HG02970 (cell line): ENCODE data around the gene NBEAL2.

ENCODE experiments used
- ATAC-seq: cut with Tn5 transposase; IDR thresholded peaks from one replicate; pipeline ENCODE4 v1.9.1; 2021; ENCODE audit warnings: mild to moderate bottlenecking, moderate library complexity, moderate number of reproducible peaks; ENCODE audit not compliant: unreplicated experiment, low FRiP score

Gene NBEAL2

DNA sequence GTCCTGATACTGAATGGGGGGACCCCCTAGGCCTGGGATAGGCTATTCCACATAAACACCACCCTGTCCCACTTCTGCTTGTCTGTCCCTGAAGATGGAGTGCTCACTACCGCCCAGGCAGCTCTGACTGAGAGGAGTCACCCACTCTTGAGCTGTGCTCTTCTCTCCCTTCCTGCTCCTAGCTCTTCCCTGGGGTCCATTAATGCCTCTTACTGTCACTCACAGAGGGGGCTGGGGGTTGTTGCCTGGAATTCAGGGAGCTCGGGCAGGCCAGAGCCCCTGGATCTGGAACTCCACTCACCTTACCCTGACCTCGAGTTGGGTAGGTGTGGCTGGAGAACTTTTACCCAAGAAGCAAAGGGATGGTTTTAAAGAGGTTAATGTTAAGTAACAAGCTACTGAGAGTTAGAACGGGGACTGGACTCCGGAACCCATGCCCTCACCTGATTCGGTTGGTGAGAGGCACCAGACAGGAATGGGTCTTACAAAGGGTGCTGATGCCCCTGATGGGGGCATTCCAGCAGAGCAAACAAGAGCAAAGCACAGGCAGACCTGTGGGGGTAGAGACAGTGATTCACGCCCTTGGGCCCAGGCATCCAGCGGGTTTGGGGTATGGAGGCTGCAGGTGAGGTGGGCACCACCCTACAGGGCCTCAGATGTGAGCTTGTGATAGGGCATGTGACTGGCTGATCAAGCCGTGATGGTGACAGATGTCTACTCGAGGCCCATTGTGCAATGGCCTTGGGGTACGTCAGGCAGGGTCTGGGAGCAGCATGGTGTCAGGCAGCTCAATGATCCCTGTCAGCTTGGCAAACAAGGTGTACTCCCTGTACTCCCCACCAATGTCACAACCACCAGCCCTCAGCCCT, 5.4 kb downstream of the NBEAL2 start:
- ATAC-seq, result no peak

DNA sequence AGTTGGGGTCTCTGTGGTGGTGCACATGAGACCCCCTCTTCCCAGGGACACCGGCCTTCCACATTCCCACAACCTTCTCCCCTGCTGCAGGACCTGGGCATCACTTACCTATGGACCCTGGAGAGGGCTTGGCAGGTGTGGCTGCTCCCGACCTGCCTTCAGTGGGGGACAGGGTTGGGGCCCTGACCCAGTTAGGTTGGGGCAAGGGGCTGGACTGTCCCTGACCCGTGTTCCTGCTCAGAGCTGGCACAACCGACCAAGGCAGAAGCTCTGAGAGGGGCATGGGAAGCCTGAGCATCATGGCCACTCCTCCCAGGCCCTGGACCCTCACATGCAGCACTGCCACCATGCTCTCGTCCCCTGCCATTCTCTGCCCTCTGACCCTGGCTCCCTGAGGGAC, 6.1 kb downstream of the NBEAL2 start:
- no peak for ATAC-seq

GRCh38 chr3:46986055-46986730, 6.7 kb downstream of the NBEAL2 start:
- ATAC-seq, result no peak

- ATAC-seq, result no peak
Observed at GRCh38 chr3:46986782-46987310, 7.4 kb downstream of the NBEAL2 start.

DNA sequence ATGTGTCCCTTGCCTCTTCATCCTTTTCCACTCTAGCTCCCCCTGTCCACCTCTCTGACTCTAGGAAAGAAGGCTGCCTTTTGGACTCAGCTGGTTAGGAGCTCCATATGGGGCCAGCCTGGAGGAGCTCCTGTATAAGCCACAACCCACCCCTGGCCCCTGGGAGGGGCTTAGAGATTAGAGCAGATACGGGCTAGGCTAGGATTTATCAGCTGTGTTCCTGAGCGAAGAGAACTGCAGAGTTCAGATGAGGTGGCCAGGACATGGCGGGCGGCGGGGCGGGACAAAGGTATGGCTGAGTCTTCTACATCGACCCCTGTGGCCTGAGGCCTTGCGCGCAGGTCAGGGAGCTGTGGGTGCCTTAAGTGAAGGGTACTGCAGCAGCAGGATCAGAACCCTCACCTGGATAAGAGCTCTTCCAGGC, 7.9 kb downstream of the NBEAL2 start:
- ATAC-seq, result no peak

DNA sequence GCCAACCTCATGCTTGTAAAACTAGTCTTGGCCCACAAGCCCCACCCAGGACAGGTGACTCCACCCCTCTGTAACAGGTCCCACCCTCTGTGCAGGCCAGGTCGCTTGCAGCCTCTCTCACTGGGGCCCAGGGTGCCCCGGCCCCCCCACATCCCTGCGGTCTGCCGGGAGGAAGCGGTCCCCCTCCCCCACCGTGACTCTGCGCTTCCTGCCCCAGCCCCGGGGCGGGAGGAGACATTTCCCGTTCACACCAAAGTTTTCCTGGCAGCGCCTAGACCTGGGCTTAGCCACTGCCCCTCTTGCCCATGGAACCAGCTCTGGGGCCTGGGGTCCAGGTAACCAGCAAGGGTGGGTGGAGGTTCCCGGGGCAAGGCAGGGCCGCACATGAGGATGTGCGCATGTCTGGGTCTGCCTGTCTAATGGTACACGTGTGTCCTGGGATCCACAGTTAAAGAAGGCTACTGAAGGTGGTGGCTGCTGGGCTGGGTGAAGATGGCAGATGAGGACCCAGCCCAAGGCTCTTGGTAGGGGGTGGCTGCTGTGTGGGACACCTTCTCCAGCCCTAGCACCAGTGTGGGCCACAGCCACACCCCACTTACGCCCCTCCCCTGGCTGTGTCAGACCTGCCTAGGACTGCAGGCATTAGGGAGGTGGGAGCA, 8.4 kb downstream of the NBEAL2 start:
- no peak for ATAC-seq

DNA sequence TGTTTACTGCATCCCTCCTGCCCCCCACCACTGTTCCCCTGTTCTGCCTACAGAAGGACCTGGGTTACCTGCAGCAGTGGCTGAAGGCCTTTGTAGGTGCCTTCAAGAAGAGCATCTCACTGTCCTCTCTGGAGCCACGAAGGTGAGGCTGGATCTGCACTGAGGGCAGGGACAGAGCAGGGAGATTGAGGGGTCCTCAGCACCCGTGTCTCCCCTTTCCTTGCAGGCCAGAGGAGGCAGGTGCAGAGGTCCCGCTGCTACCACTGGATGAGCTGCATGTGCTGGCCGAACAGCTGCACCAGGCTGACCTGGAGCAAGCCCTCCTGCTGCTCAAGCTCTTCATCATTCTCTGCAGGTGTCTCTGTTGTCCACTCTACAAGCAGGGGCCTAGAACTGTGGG, 9.2 kb downstream of the NBEAL2 start:
- ATAC-seq, result no peak

GRCh38 chr3:46989146-46989810, 9.8 kb downstream of the NBEAL2 start:
- ATAC-seq, result no peak

DNA sequence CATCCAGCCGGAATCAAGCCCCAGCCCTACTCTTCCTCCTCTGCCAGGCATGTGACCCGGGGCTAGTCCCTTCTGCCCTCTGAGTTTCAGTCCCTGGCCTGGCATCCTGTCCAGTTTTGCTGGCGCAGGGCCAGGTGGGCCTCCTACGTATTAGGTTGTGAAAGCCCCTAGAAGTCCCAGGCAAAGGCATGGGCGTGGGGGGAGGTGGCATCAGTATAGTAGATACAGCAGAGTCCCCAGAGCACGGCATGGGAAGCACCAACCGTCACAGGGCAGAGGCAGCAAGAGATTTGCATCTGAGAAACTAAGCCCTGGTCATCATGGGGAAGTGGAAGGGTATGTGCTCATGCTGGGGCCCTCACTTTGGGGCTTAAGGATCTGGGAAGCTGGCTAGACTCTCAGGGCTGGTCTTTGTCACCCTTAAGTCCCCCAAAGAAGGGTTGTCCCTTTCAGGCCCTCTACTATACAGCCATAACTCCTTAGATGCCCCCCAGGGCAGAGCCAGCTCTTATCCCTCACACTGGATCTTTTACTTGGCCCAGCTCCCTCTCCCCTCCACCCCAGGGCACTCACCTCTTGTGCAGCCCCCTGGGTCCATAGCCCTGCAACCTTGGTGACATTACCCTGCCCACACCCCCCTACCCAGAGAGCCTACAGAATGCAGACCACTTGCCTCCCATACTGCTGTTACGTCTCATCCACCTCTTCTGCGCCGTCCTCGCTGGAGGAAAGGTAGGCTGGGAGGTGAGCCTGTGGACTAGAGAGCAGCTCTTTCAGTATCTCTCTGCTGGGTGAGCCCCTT, 11.3 kb downstream of the NBEAL2 start:
- no peak for ATAC-seq

DNA sequence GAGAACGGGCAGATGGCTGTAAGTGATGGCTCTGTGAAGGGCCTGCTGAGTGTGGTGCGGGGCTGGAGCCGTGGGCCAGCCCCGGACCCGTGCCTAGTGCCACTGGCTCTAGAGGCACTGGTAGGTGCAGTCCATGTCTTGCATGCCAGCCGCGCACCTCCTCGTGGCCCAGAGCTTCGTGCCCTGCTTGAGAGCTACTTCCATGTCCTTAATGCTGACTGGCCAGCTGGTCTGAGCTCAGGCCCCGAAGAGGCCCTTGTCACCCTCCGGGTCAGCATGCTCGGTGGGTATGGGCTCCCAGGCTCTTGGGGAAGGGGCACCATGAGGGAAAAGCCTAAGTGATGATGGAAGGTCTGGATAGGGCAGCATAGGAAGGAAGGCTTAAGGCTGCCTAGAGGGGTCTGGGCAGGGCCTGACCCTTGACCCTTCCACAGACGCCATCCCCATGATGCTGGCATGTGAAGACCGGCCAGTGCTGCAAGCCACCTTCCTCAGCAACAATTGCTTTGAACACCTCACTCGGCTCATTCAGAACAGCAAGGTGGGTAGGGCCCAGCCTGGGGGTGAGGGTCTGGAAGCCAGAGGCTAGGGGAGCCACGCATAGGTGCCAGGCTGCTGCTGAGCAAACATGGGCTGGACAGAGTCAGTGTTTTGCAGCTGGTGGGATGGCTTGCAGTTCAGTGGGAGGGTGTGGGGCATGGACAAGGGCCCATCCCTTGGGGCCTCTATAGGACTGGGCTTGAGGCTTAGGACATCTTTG, 12.1 kb downstream of the NBEAL2 start:
- ATAC-seq, result no peak

DNA sequence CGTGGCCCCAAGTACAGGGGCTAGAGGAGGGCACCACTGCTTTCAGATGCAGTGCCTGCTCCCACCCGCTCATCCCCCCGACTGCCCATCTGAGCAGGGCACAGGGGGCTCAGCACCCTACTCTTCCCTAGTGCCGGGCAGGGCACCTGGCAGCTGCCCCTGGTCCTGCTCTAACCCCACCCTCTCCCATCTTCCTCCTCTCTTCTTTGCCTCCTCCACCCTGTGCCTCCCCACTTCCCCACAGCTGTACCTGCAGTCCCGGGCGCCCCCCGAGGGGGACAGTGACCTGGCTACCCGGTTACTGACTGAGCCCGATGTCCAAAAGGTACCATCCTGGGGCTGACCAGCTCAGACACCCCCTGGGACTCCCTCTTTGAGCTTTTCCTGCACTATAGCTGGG, 12.8 kb downstream of the NBEAL2 start:
- ATAC-seq, result no peak

- ATAC-seq, result no peak
Observed at GRCh38 chr3:46993292-46993691, 13.8 kb downstream of the NBEAL2 start.

DNA sequence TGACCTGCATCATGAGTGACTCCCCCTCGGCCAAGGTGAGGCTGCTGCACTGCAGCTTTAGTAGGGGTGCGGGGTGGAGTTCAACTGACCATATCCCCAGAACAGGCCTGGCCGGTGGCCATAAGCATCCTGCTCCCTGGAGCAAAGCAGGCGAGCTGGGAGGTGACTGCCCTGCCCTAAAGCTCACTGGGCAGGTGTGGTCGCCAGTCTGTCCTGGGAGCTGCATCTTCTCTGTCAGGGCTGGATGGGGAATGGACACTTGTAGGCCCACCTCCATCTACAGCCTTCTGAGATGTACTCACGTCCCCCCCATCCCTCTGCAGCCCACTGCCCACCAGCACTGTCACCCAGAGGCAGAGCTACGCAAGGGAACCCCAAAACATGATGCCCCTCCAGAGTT, 14.5 kb downstream of the NBEAL2 start:
- ATAC-seq, result no peak

- no peak for ATAC-seq
Observed at GRCh38 chr3:46994801-46995731, 15.6 kb downstream of the NBEAL2 start.

DNA sequence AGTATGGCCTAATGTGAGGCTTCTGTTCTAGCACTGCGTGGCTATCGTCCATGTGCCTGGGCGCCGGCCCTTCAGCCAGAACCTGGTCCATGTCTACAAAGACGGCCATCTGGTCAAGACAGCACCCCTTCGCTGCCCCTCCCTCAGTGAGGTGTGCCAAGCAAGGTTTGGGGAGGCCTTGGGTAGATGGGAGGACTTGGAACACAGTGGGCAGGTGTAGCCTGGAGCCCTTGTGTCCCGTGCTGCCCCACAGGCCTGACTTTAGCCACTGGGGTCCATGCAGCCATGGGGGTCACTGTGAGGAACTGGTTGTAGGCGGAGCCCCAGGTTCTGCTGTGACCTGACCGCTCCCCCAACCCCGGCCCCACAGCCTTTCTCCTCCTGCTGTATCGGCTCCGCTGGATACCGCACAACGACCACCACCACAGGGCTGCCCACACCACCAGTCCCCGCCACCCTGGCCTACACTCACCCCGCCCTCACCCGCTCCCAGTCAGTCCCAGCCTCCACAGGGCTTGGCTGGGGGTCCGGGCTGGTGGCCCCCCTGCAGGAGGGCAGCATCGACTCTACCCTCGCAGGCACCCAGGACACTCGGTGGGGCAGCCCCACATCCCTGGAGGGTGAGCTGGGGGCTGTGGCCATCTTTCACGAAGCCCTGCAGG, 16.6 kb downstream of the NBEAL2 start:
- ATAC-seq, result no peak

DNA sequence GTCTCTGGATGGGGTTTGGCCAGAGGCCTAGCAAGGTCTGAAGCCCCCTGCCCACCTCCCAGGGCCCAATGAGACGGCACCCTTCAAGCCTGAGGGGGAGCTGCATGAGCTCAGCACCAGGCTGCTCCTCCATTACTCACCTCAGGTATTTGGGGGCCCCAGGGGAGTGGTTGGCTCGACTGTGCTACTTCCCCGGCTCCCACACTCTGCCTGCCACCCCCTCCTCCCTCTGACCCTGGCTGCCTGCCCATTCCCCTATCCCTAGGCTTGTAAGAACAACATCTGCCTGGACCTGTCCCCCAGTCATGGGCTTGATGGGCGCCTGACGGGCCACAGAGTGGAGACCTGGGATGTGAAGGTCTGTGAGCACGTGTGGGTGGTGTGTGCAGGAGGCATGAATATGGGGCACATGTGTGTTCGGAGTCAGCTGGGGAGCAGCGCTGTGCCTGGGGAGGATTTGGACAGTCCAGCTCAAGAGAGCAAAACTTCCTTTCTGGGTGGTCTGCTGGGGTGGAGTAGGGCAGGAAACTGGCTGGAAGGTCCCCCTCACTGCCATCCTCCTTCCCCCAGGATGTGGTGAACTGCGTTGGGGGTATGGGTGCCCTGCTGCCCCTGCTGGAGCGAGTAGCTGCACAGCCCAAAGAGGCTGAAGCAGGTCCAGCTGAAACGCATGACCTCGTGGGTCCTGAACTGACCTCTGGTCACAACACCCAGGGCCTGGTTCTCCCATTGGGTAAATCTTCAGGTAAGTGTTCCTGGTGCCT, 17.4 kb downstream of the NBEAL2 start:
- ATAC-seq, result no peak
